GM12878 (cell line): ENCODE measurements around the gene NIBAN1. TPM values are rescaled to one million over a fixed set of nuclear protein-coding genes. Genes with fewer than 3 reads are reported as not detected.

Source experiments
- ATAC-seq: fragments of 200-7000 bp; cut with Tn5 transposase; 3 replicates; pipeline ENCODE4 v1.9.1; 2020; ENCODE audit warnings: mild to moderate bottlenecking, moderate library complexity
- BruUV-seq: library from RNA; stranded (reverse); fragments of 400-500 nt; replicated peaks from 2 replicates; lab custom pipeline; 2021; lab: Mats Ljungman, UMichigan
- CTCF ChIA-PET: fragments of 300-600 bp; sonication (Branson Sonifier 250); formaldehyde crosslinking; extraction: SDS; loops from one replicate; lab custom pipeline; 2021; ENCODE audit warnings: inconsistent platforms; lab: Yijun Ruan, JAX
- POLR2A ChIA-PET: fragments of 350-600 bp; formaldehyde crosslinking; extraction: SDS; loops from one replicate; lab custom pipeline; 2021; ENCODE audit warnings: inconsistent platforms; lab: Charles Lee
- RAD21 ChIA-PET: fragments of 300-600 bp; sonication (Branson Sonifier 250); formaldehyde crosslinking; loops from one replicate; lab custom pipeline; 2023; ENCODE audit warnings: antibody characterized with exemption; ENCODE audit not compliant: unreplicated experiment; lab: Charles Lee
- SMC1A ChIA-PET: fragments of 300-600 bp; sonication (Branson Sonifier 250); formaldehyde crosslinking; loops from one replicate; lab custom pipeline; 2023; ENCODE audit not compliant: unreplicated experiment, uncharacterized antibody; lab: Charles Lee
- DNase-seq: peaks from one replicate; pipeline ENCODE4 v3.0.0-alpha.2; 2011; ENCODE audit warnings: low read depth, low spot score
- FAIRE-seq: peaks from 3 replicates; lab custom pipeline; 2011; peaks lifted over from hg19 to GRCh38; lab: Jason Lieb, UNC
- H2AFZ ChIP-seq: 2 replicates; pipeline ENCODE4 v1.6.0; 2011; ENCODE audit warnings: low read depth, low read length, control low read depth; ENCODE audit not compliant: control insufficient read depth
- H3K27ac ChIP-seq: 2 replicates; pipeline ENCODE4 v1.5.1; 2011; ENCODE audit warnings: control low read depth; ENCODE audit not compliant: control insufficient read depth, insufficient read depth
- H3K27me3 ChIP-seq, 2 experiments: replicated peaks in 1 of 2; 2 replicates each; pipeline versions ENCODE4 v1.6.0 to v1.6.1; 2011; ENCODE audit warnings: low read length in 1 of 2; ENCODE audit not compliant: control insufficient read depth in 2 of 2, insufficient read depth in 2 of 2
- H3K36me3 ChIP-seq, 2 experiments: 2 replicates each; pipeline ENCODE4 v1.5.1; 2011; ENCODE audit warnings: low read length in 1 of 2; ENCODE audit not compliant: control insufficient read depth in 2 of 2, insufficient read depth in 2 of 2
- H3K4me1 ChIP-seq: 2 replicates; pipeline ENCODE4 v1.6.1; 2011; ENCODE audit warnings: mild to moderate bottlenecking, low read length, moderate library complexity, mixed read lengths; ENCODE audit not compliant: control insufficient read depth, insufficient read depth
- H3K4me2 ChIP-seq: 2 replicates; pipeline ENCODE4 v1.6.0; 2011; ENCODE audit warnings: control low read depth; ENCODE audit not compliant: control insufficient read depth, insufficient read depth
- H3K4me3 ChIP-seq: fragments of 200-600 bp; sonication (generic); 2 replicates; pipeline ENCODE4 v1.5.1; 2016
- H3K79me2 ChIP-seq: 2 replicates; pipeline ENCODE4 v1.6.0; 2011; ENCODE audit warnings: low read length; ENCODE audit not compliant: control insufficient read depth, insufficient read depth
- H3K9ac ChIP-seq: 2 replicates; pipeline ENCODE4 v1.8.0; 2011; ENCODE audit warnings: low read length, control low read depth, mixed read lengths; ENCODE audit not compliant: control insufficient read depth, insufficient read depth
- H3K9me3 ChIP-seq: replicated peaks from 3 replicates; pipeline ENCODE4 v1.5.1; 2011; ENCODE audit warnings: mild to moderate bottlenecking, low read length; ENCODE audit not compliant: control insufficient read depth, insufficient read depth
- H4K20me1 ChIP-seq: 2 replicates; pipeline ENCODE4 v1.6.0; 2011; ENCODE audit not compliant: control insufficient read depth, insufficient read depth
- BCLAF1 ChIP-seq: fragments of 450-650 bp; IDR thresholded peaks from 2 replicates; pipeline ENCODE4 v1.6.1; 2017; ENCODE audit warnings: antibody characterized with exemption, mild to moderate bottlenecking, moderate library complexity
- FOS ChIP-seq: IDR thresholded peaks from 3 replicates; pipeline ENCODE4 v1.6.1; 2011; ENCODE audit warnings: borderline replicate concordance; ENCODE audit not compliant: insufficient read length; ENCODE audit errors: extremely low read depth
- FOXM1 ChIP-seq: IDR thresholded peaks from 2 replicates; pipeline ENCODE4 v1.6.1; 2012; ENCODE audit warnings: low read depth, mild to moderate bottlenecking, inconsistent platforms, low read length, moderate library complexity
- IKZF2 ChIP-seq, 2 experiments: fragments of 450-650 bp; IDR thresholded peaks; 2 replicates each; pipeline ENCODE4 v1.6.1; 2017; ENCODE audit warnings: mild to moderate bottlenecking in 2 of 2, moderate library complexity in 2 of 2
- NR2C2 ChIP-seq: IDR thresholded peaks from 2 replicates; pipeline ENCODE4 v1.6.1; 2011; ENCODE audit warnings: borderline replicate concordance, low read depth; ENCODE audit not compliant: control insufficient read depth, insufficient read length
- RAD21 ChIP-seq: IDR thresholded peaks from 2 replicates; pipeline ENCODE4 v1.6.1; 2011; ENCODE audit warnings: mild to moderate bottlenecking, low read depth, low read length, moderate library complexity; ENCODE audit not compliant: insufficient read depth
- RB1 ChIP-seq: fragments of 450-650 bp; formaldehyde crosslinking; IDR thresholded peaks from 2 replicates; pipeline ENCODE4 v1.6.1; 2017; ENCODE audit warnings: mild to moderate bottlenecking, borderline replicate concordance
- RELA ChIP-seq: fragments of 450-650 bp; IDR thresholded peaks from 2 replicates; pipeline ENCODE4 v1.8.0; 2014; ENCODE audit warnings: borderline replicate concordance; ENCODE audit not compliant: partially characterized antibody
- STAT1 ChIP-seq: fragments of 450-650 bp; conservative IDR thresholded peaks from 2 replicates; pipeline ENCODE4 v1.6.1; 2014; ENCODE audit warnings: antibody characterized with exemption, mild to moderate bottlenecking
- SUZ12 ChIP-seq: fragments of 200-600 bp; sonication (generic); IDR thresholded peaks from one replicate; pipeline ENCODE4 v1.6.1; 2018; ENCODE audit warnings: antibody characterized with exemption, mild to moderate bottlenecking; ENCODE audit not compliant: unreplicated experiment
- TCF3 ChIP-seq: IDR thresholded peaks from 2 replicates; pipeline ENCODE4 v1.6.1; 2012; ENCODE audit warnings: low read depth, mild to moderate bottlenecking, low read length, borderline replicate concordance; ENCODE audit not compliant: insufficient read depth
- ZBED1 ChIP-seq: IDR thresholded peaks from 2 replicates; pipeline ENCODE4 v1.6.1; 2016; ENCODE audit warnings: borderline replicate concordance
- ZBTB11 ChIP-seq: fragments of 450-650 bp; formaldehyde crosslinking; IDR thresholded peaks from 2 replicates; pipeline ENCODE4 v1.5.0; 2022; ENCODE audit warnings: mild to moderate bottlenecking, missing genetic modification characterization
- ZNF274 ChIP-seq: IDR thresholded peaks from one replicate; pipeline ENCODE4 v1.8.0; 2011; ENCODE audit not compliant: insufficient read length, insufficient read depth
- ZNF622 ChIP-seq: fragments of 450-650 bp; IDR thresholded peaks from 2 replicates; pipeline ENCODE4 v1.6.1; 2017; ENCODE audit warnings: mild to moderate bottlenecking, inconsistent platforms
- WGBS: methylation state at CpG from one replicate; pipeline ENCODE4 v1.1.6; 2016; ENCODE audit warnings: low lambda C conversion rate; ENCODE audit not compliant: insufficient replicate concordance, insufficient coverage; ENCODE audit errors: missing lambda C conversion rate; 5-methylcytosine and 5-hydroxymethylcytosine counted together
- in situ Hi-C: fragments of 300-500 bp; cut with MboI; formaldehyde crosslinking; loops from 9 replicates; pipeline ENCODE4 v1.14.3; 2018; ENCODE audit warnings: mixed read lengths
- intact Hi-C: fragments of 100-400 bp; cut with micrococcal nuclease; formaldehyde crosslinking; loops from one replicate; pipeline ENCODE4 v1.14.2; 2022; ENCODE audit not compliant: unreplicated experiment
- polyA plus RNA-seq, 11 experiments: library from polyadenylated mRNA; depleted of rRNA in 4 of 11; unstranded in 6 of 11; stranded (reverse) in 5 of 11; fragments of >200 nt; fragmentation: Nextera tagmentation in 4 of 11; fragmentation: Illumina TruSeq in 1 of 11; extraction: Ambion mirVana in 4 of 11; extraction: Trizol in 1 of 11; gene quantifications; 1 replicate in 1 of 11; 2 replicates in 10 of 11; pipeline versions ENCODE4 v1.2.1 to v1.2.3, GENCODE V29; 2011 to 2016; ENCODE audit warnings: inconsistent platforms in 2 of 11, missing spikeins in 2 of 11, low read depth in 1 of 11
- total RNA-seq, 4 experiments: library from RNA; depleted of rRNA in 3 of 4; stranded (reverse); fragments of >200 nt in 3 of 4; fragmentation: Illumina TruSeq in 1 of 4; extraction: Trizol in 1 of 4; gene quantifications; 2 replicates each; pipeline versions ENCODE4 v1.2.1 to v1.2.3, GENCODE V29; 2013 to 2021

The NIBAN1 gene
- total and polyA plus RNA-seq, 10 of the 15 experiments (the other 5 are each of a cell fraction or from before 2014, with no cell fraction given) = 11.2 to 67.8 (median 44.3) TPM

GRCh38 chr1:184928394-184928793 is 45.9 kb downstream of the NIBAN1 start:
- ChIA-PET POLR2A (no interaction called here), RAD21 (no interaction called here), CTCF (interaction anchor here (1.0 kb wide), 1 partner anchor 26 kb away, joined by 3 read pairs; no protein-coding TSS in a partner anchor), SMC1A (interaction anchor here (1.7 to 2.8 kb wide), 2 partner anchors 9 to 13 kb away, joined by 3 to 9 read pairs; no protein-coding TSS in a partner anchor)
- intact Hi-C loops = no loop called here
- Histone ChIP-seq H3K4me2 (no peak overlapping the region), H2AFZ (no peak overlapping the region), H3K27me3 (no peaks in the 10 kb centered on the region), H3K36me3 (no peaks in the 10 kb centered on the region), H3K79me2 (no peaks in the 10 kb centered on the region), H3K4me1 (no peaks in the 10 kb centered on the region), H3K9ac (no peak overlapping the region), H3K9me3 (no peaks in the 10 kb centered on the region; the same call in 1 of the 3 replicates), H3K4me3 (no peak overlapping the region), H3K27ac (no peak overlapping the region), H4K20me1 (no peaks in the 10 kb centered on the region)
- no peak for FAIRE-seq
- no TSS peak for BruUV-seq
- in situ Hi-C loops = no loop called here
- no peak for DNase-seq
- no peak for ATAC-seq
- TF ChIP-seq BCLAF1 = no peak
- no peak for TF ChIP-seq NR2C2
- no peak for TF ChIP-seq RAD21
- TF ChIP-seq FOS = no peak
- TF ChIP-seq ZBTB11 = no peak
- no peak for TF ChIP-seq SUZ12
- TF ChIP-seq RB1 = no peak
- no peak for TF ChIP-seq STAT1
- no peak for TF ChIP-seq IKZF2 (IDR thresholded peaks at IDR 0.05)
- no peak for TF ChIP-seq TCF3
- no peak for TF ChIP-seq ZBED1
- TF ChIP-seq FOXM1 = no peak
- TF ChIP-seq ZNF622 = no peak
- no peak for TF ChIP-seq ZNF274
- TF ChIP-seq RELA = no peak
- 91% methylated on average over 2 of the region's 2 CpGs for WGBS
